ENCODE measurements around the gene YTHDF1.

GRCh38 chr20:63159826-63160640, 55.9 kb downstream of the YTHDF1 start:
- no peak for TF ChIP-seq EZH2phosphoT487 (IDR thresholded peaks at IDR 0.05; ENCODE audit: low read depth)
- TF ChIP-seq CTCF (IDR thresholded peaks at IDR 0.05; ENCODE audit: low read depth, low read length) = no peak

Measured in OCI-LY3 (cell line).